ENCODE measurements around the gene MIB1.

DNA sequence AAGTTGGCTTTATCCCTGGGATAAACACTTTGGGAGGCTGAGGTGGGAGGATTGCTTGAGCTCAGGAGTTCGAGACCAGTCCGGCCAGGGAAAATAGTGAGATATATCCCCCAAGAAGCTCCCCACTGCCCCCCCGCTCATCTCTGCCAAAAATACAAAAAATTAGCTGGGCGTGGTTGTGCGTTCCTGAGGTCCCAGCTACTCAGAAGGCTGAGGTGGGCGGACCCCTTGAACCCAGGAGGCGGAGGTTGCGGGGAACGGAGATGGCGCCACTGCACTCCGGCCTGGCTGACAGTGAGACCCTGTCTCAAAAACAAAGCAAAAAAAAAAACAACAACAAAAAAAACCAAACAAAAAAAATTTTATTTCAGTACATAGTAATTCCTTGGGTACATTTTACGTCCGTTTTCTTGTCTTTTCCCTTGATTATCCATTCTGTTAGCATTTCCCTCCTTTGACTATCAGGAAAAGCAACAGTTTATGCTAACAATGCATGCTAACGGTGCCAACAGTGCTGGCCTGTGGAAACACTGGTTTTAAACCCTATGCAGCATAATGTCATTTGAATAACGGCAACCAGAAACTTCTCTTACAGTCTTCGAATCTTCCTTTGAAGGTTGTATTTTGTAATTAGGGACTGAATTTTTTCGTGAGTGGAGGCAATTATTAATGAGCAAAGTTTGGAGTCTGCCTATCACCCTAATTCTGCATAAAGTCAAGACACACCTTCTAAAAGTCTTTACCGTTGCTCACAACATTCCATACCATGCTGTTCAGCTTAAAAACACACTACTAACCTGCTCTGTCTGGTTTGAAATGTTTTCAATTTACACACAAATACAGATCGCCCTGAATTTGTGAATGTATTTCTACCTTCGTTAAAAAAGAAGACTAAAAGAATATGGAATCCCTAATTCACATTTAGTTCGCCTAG lies 721 bp upstream of the MIB1 start:
- TF ChIP-seq CTCF (conservative IDR thresholded peaks at IDR 0.05) (no peak), ZFX (IDR thresholded peaks at IDR 0.05) (no peak)
